Measurements from ENCODE around the gene UNC119B.

The UNC119B gene

DNA sequence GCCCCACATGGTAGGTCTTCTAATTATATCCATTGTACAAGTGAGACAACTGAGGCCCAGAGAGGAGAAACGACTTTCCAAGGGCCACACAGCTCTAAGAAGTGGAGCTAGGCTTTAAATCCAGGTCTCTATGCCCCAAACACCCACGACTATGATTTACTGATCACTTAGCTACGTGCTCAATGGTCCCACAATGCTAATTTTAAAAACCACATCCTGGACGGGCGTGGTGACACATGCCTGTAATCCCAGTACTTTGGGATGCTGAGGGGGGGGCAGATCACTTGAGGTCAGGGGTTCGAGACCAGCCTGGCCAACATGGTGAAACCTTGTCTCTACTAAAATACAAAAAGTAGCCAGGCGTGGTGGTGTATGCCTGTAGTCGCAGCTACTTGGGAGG lies 31.7 kb upstream of the UNC119B start:
- no peak for DNase-seq (ENCODE audit: low read depth in 1 of 2, low spot score in 1 of 2)
- TF ChIP-seq JUND (IDR thresholded peaks at IDR 0.05; ENCODE audit: low read depth) = no peak
- in situ Hi-C loops (cut with HindIII; ENCODE audit: low pct_unique_long_range_greater_than_20kb, low sequenced_read_pairs) = no loop called here

DNA sequence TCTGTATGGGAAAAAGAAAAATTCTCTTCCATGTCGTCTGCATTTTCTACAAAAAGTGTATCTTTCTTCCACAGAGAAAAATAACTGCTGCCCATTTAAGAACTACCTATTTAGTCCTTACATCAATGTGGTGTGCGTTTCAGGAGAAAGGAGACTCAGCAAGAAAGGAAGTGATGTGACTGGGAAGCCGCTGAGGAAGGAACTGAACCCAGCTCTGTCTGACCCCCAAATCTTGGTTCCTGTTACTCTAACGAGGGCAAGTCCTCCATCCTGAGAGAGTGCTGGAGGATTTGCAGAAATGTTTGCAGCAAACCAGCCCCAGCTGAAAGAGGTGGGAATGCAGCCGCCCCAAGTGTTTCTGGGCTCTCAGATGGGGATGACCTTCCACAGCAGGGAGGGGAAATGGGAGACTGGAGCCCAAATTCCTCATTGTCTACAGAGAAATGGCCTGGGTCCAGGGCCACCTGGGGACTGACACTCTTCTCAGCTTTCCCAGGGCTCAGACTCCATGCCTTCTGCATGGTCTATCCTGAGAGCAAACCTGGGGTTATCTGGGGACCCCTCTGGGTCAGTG lies 30.0 kb upstream of the UNC119B start:
- no peak for TF ChIP-seq JUND (IDR thresholded peaks at IDR 0.05; ENCODE audit: low read depth)
- in situ Hi-C loops (cut with HindIII; ENCODE audit: low pct_unique_long_range_greater_than_20kb, low sequenced_read_pairs) = no loop called here
- no peak for DNase-seq (ENCODE audit: low read depth in 1 of 2, low spot score in 1 of 2)

DNA sequence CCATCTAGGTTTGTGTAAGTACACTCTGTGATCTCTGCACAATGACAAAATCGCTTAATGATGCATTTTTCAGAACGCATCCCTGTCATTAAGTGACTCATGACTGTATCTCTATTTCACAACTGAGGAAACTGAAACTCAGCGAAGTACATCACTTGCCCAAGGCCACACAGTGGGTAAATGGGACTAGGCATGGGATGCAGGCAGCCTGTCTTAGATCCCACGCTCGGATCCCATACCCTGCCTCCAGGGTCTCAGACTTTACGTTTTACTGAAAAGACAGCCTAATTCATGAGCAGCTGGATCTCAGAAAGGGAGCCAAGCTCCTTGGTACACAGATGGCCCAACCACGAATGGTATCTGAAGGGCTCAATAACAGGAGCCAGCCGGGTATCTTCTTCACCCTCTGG lies 25.7 kb upstream of the UNC119B start:
- in situ Hi-C loops (cut with HindIII; ENCODE audit: low pct_unique_long_range_greater_than_20kb, low sequenced_read_pairs) = no loop called here
- no peak for DNase-seq (ENCODE audit: low read depth in 1 of 2, low spot score in 1 of 2)
- TF ChIP-seq JUND (IDR thresholded peaks at IDR 0.05; ENCODE audit: low read depth) = no peak

DNA sequence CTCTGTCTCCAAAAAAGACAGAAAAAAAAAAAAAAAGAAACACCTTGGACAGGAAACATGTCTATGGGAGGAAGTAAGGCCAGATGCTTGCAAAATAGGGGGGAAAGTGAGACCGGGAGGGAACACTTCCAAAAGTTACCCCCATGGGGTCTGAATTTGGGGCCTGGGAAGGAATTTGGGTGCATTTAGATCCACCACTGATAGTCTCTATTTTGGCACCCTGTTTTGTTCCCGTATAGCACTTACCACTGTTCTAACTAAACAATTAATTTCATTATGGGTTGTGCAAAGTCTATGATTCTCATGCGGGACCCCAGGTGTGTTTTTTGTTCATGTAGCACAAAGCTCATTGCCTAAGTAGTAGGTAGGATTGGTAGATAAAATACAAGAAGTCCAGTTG lies 24.7 kb upstream of the UNC119B start:
- TF ChIP-seq JUND (IDR thresholded peaks at IDR 0.05; ENCODE audit: low read depth) = no peak
- no peak for DNase-seq (ENCODE audit: low read depth in 1 of 2, low spot score in 1 of 2)
- in situ Hi-C loops (cut with HindIII; ENCODE audit: low pct_unique_long_range_greater_than_20kb, low sequenced_read_pairs) = no loop called here

DNA sequence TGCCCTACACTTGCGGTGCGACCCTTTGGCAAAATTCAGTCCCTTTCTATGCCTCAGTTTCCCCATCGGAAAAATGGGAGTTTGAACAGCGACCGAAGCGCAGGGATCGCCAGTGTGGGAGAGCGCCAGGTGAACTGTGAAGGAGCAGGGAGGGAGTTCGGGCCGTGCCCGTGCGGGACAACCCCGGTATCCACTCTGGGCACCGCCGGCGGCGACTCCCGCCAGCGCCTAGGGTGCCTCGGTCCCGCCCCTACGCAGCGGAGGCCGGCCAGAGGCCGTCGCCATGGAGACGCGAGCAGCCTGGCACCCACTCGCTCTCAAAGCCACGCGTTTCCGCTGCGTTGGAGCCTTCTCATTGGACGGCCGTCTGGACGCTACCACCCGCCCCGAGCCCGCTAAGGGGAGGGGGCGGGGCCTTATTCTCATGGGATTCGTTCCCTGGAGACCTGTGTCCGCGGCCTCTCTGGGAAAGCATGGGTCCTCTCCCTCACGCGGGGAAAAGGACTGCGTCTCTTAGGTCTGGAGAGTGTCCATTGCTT lies 24.0 kb upstream of the UNC119B start:
- in situ Hi-C loops (cut with HindIII; ENCODE audit: low pct_unique_long_range_greater_than_20kb, low sequenced_read_pairs) = no loop called here

DNA sequence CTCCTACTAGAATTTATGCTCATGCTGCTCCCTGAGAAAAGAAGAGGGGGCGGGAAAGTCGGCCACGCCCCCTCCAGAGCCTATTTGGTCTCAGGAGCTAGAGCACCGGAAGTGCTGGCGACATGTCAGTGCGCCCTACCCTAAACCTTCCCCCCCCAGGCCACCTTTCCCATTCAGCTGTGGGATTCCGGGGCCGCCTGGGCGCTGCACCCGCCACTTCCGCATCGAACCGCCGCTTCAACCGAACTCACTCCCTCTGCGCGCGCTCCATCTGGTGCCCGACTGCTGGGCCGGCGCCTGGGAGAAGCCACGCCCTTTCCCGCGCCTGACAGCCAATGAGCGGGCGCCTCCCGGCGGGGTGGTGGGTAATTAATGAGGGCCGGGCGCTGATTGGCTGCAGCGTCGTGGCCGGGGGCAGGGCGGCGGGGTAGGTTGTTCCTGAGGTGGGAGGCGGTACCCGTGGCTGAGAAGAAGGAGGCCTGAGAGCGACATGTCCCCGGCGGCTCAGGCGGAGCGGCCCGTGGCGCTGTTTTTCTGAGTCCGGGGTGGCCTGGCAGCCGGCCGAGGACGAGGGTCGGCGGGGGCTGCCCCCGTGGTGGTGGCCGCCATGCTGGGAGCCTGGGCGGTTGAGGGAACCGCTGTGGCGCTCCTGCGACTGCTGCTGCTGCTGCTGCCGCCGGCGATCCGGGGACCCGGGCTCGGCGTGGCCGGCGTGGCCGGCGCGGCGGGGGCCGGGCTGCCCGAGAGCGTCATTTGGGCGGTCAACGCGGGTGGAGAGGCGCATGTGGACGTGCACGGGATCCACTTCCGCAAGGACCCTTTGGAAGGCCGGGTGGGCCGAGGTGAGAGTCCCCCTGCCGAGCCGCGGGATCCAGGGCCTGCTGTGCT lies 23.3 kb upstream of the UNC119B start, which contains the start of gene MLEC:
Gene MLEC, plus strand, starts transcription at position 460 of the 888 bp plus-strand sequence. Its CDS starts 148 bp downstream, at position 608.
- TF ChIP-seq JUND (IDR thresholded peaks at IDR 0.05; ENCODE audit: low read depth) = no peak
- in situ Hi-C loops (cut with HindIII; ENCODE audit: low pct_unique_long_range_greater_than_20kb, low sequenced_read_pairs) = no loop called here
- peak; percentile 99 for DNase-seq (ENCODE audit: low read depth in 1 of 2, low spot score in 1 of 2)

More for the DNA sequence above, 24.0 kb upstream of the UNC119B start:
- TF ChIP-seq JUND (IDR thresholded peaks at IDR 0.05; ENCODE audit: low read depth) = no peak
- peak; percentile 91 to 99 for DNase-seq (ENCODE audit: low read depth in 1 of 2, low spot score in 1 of 2)

DNA sequence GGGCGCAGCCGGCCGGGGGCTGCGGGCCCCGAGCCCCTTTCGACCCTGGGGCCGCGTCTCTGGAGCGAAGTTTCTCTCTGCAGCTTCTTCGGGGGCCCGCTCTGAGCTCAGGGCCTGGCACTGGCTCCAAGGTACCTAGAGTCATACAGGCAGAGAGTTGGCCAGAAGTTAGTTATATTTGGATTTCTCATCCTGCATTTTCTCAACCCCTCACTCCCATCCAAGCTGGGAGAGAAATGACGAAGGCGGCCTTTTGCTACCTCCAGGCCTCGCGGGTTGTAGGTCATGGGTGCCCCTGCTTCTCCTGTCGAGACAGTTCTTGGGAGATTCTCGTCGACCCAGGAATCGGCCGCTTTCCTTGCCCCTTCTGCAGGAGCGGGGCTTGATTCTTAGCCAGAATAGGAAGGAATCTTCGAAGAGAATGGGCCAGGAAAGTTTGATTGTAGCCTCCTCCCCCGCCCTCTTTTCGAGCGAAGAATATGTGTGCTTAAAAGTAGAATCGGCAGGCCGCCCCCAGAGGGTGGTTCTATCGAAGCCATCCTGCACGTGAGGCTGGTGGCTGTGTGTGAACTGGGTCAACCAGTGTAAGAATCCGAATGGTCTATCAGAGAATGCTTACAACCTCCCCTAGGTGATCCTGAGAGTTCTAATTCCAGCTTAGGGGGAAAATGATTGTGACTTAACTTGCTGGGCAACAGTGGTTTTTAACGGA lies 22.5 kb upstream of the UNC119B start:
- no peak for TF ChIP-seq JUND (IDR thresholded peaks at IDR 0.05; ENCODE audit: low read depth)
- in situ Hi-C loops (cut with HindIII; ENCODE audit: low pct_unique_long_range_greater_than_20kb, low sequenced_read_pairs) = no loop called here
- DNase-seq (ENCODE audit: low read depth in 1 of 2, low spot score in 1 of 2) = no peak

DNA sequence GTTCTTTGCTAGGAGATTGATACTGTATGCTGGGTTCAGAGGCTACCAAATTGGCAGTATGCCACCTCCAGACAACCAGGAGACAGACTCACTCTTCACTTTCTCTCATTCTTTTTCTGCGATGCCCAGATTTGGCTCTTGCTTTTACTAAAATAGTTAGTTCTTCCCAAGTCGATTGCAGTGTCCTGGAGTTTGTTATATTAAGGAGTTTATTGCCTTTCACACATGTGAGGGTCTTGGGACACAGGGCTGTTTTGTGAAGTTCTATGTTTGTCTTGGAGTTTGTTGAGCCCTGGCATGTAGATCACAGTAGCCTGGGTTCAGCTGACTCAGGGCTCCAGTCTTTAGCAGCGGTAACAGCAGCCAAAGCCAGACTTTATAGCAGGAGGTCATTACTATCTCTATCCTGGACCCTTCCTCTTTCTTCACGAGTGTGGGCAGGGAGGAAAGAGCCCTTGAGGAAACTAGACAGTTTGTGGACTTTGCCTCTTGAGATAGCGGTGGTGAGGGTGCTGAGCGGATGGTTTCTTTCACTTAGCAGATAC lies 21.7 kb upstream of the UNC119B start:
- DNase-seq (ENCODE audit: low read depth in 1 of 2, low spot score in 1 of 2) = peak in 1 of 2 experiments; percentile 20
- TF ChIP-seq JUND (IDR thresholded peaks at IDR 0.05; ENCODE audit: low read depth) = no peak
- in situ Hi-C loops (cut with HindIII; ENCODE audit: low pct_unique_long_range_greater_than_20kb, low sequenced_read_pairs) = no loop called here

DNA sequence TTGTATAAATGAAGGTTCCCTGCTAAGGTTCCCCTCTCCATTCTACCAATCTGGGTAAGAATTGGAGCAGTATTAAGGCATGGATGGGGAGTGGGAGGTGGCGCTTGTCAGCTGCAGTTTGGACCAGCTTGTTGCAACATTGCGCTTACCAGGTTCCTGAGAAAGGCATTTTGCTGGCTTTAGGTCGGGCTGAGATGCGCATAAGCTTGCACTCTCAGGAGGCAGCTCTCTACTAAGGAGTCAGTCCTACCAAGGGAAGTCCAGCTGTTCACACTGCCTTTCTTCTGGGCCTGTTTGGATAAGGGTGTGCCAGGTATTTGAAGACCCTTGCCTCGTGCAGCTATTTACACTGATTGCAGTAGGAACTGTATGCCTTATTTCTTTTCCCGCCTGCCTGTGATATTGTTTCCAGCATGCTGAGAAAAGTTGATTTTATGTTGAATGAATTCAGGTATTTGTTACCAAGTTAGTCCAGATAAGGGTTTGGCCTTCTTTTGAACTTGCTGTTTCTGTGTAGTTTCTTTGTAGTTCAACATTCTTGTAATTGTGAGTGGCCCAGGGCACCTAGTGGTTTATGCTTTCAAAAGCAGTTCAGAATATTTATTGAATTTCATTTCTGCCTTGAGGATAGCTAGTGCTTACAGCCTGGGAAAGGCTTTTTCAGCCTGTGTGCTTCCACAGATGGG lies 20.7 kb upstream of the UNC119B start:
- TF ChIP-seq JUND (IDR thresholded peaks at IDR 0.05; ENCODE audit: low read depth) = no peak
- no peak for DNase-seq (ENCODE audit: low read depth in 1 of 2, low spot score in 1 of 2)
- in situ Hi-C loops (cut with HindIII; ENCODE audit: low pct_unique_long_range_greater_than_20kb, low sequenced_read_pairs) = no loop called here

DNA sequence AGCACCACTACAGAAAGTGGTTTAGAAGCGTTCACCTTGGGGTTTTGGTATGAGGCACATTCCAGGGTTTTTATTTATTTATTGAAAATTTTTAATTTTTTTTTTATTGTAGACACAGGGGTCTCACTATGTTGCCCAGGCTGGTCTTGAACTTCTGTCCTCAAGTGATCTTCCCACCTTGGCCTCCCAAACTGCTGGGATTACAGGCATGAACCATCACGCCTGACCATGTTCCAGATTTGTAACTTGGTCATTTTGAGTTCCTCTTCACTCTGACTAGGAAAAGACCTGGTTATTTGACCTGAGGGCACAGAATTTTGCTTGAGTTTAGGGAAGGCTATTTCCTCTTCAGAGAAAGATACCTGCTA lies 20.2 kb upstream of the UNC119B start:
- no peak for TF ChIP-seq JUND (IDR thresholded peaks at IDR 0.05; ENCODE audit: low read depth)
- DNase-seq (ENCODE audit: low read depth in 1 of 2, low spot score in 1 of 2) = no peak
- in situ Hi-C loops (cut with HindIII; ENCODE audit: low pct_unique_long_range_greater_than_20kb, low sequenced_read_pairs) = no loop called here

DNA sequence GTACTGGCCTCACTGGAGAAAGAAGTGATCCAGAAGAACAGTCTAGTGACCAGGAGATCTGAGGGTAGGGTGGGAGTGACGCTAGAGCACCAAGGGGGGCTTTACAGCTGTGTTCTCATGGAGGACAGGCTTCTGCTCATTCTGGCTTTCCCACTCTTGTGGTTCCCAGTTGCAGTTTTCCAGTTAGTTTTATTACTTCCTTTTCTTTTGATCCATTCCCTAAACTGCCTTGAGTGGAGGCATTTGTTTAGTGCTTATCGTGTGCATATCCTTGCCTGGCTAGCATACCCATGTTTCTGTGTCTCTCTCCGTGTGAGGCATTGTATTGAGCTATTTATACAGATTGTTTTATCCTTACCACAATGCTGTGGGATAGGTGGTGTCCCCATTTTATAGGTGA lies 19.3 kb upstream of the UNC119B start:
- TF ChIP-seq JUND (IDR thresholded peaks at IDR 0.05; ENCODE audit: low read depth) = no peak
- in situ Hi-C loops (cut with HindIII; ENCODE audit: low pct_unique_long_range_greater_than_20kb, low sequenced_read_pairs) = no loop called here
- DNase-seq (ENCODE audit: low read depth in 1 of 2, low spot score in 1 of 2) = no peak

DNA sequence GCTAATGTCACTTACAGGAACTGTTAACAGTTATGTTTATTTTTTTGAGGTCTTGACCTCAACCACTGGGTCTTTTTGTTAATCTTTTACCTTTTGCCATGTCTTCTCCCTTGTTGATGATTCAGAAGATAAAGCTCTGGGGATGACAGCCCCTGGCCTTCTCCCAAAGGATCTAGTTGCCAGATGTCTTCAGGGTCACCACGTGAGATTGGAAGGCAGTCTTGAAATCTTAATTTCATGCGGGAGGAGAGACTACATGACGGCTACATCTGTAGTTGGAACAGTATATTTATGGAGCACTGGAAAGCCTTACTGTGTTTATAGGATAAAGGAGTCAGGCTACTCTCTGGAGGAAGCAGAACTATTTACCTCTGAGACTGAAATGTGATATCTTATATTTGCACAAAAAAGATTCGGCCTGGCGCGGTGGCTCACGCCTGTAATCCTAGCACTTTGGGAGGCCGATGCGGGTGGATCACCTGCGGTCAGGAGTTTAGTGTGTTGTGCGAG lies 17.7 kb upstream of the UNC119B start:
- in situ Hi-C loops (cut with HindIII; ENCODE audit: low pct_unique_long_range_greater_than_20kb, low sequenced_read_pairs) = no loop called here
- TF ChIP-seq JUND (IDR thresholded peaks at IDR 0.05; ENCODE audit: low read depth) = no peak
- DNase-seq (ENCODE audit: low read depth in 1 of 2, low spot score in 1 of 2) = no peak

All from T47D (cell line).